NCI-H345 treated with DMSO at 0.1 percent for 48 hours (cell line): ENCODE measurements around the gene SRP19.
"Not testable (repeated sequence)": the region's sequence is repeated elsewhere in the genome, so short reads cannot be mapped to it uniquely, and the experiment has no call there.

Experiments
- DNase-seq: peaks from one replicate; lab custom pipeline; 2025; ENCODE audit not compliant: unreplicated experiment; lab: John Stamatoyannopoulos, UW

Gene SRP19

GRCh38 chr5:112860929-112861637 lies at the start of gene SRP19:
Gene SRP19 (plus strand): TSS chr5:112861287. CDS start chr5:112861377, 90 bp downstream.
- peak; percentile 88 for DNase-seq

GRCh38 chr5:112812549-112812948 lies 48.5 kb upstream of the SRP19 start:
- DNase-seq = no peak

GRCh38 chr5:112820246-112820645 lies 40.8 kb upstream of the SRP19 start:
- no peak for DNase-seq

- no peak for DNase-seq
Measured at GRCh38 chr5:112822456-112822855, 38.6 kb upstream of the SRP19 start.

- DNase-seq = no peak
Measured at GRCh38 chr5:112823181-112823580, 37.9 kb upstream of the SRP19 start.

- DNase-seq = no peak
Measured at GRCh38 chr5:112823656-112824055, 37.4 kb upstream of the SRP19 start.

GRCh38 chr5:112824197-112824596 lies 36.9 kb upstream of the SRP19 start:
- DNase-seq = no peak

- no peak for DNase-seq
Measured at GRCh38 chr5:112830378-112830777, 30.7 kb upstream of the SRP19 start.

- no peak for DNase-seq
Measured at GRCh38 chr5:112833971-112834370, 27.1 kb upstream of the SRP19 start.

GRCh38 chr5:112844489-112844888 lies 16.6 kb upstream of the SRP19 start:
- no peak for DNase-seq

GRCh38 chr5:112846556-112846955 lies 14.5 kb upstream of the SRP19 start:
- DNase-seq = no peak

- no peak for DNase-seq
Measured at GRCh38 chr5:112847306-112847705, 13.8 kb upstream of the SRP19 start.

GRCh38 chr5:112848116-112848811 lies 12.8 kb upstream of the SRP19 start:
- DNase-seq = peak; percentile 52

GRCh38 chr5:112849912-112850311 lies 11.2 kb upstream of the SRP19 start:
- DNase-seq = no peak

- no peak for DNase-seq
Measured at GRCh38 chr5:112854651-112855050, 6.4 kb upstream of the SRP19 start.

- no peak for DNase-seq
Measured at GRCh38 chr5:112857866-112858265, 3.2 kb upstream of the SRP19 start.

- not testable (repeated sequence) for DNase-seq
Measured at GRCh38 chr5:112860571-112860928, 537 bp upstream of the SRP19 start.

GRCh38 chr5:112861638-112861985 lies 525 bp downstream of the SRP19 start:
- DNase-seq = no peak

- DNase-seq = no peak
Measured at GRCh38 chr5:112862085-112862484, 998 bp downstream of the SRP19 start.

GRCh38 chr5:112863549-112863948 lies 2.5 kb downstream of the SRP19 start:
- DNase-seq = no peak

GRCh38 chr5:112865128-112865527 lies 4.0 kb downstream of the SRP19 start:
- DNase-seq = no peak

GRCh38 chr5:112866739-112867138 lies 5.7 kb downstream of the SRP19 start:
- DNase-seq = no peak

- DNase-seq = no peak
Measured at GRCh38 chr5:112867411-112867810, 6.3 kb downstream of the SRP19 start.
